Gastrocnemius medialis (tissue), 4 donors: ENCODE measurements around the gene VWA3B.

Source experiments
- CTCF ChIP-seq, 5 experiments: fragments of 450-650 bp in 3 of 5; fragments of 200-600 bp in 2 of 5; sonication (generic) in 2 of 5; IDR thresholded peaks in 4 of 5; conservative IDR thresholded peaks in 1 of 5; 1 replicate in 4 of 5; 2 replicates in 1 of 5; pipeline ENCODE4 v1.5.1; 2016 to 2019; ENCODE audit warnings: antibody characterized with exemption in 5 of 5, mild to moderate bottlenecking in 3 of 5, moderate library complexity in 3 of 5
- POLR2A ChIP-seq, 2 donors: fragments of 450-650 bp; IDR thresholded peaks; one replicate each; pipeline ENCODE4 v1.6.1; 2017; ENCODE audit warnings: antibody characterized with exemption in 2 of 2, mild to moderate bottlenecking in 2 of 2, moderate library complexity in 2 of 2

- TF ChIP-seq CTCF (IDR thresholded peaks at IDR 0.05 in 4 of 5, conservative IDR thresholded peaks at IDR 0.05 in 1 of 5) (no peak), POLR2A (IDR thresholded peaks at IDR 0.05) (no peak)
Measured at GRCh38 chr2:98313492-98314250, 226.7 kb downstream of the VWA3B start.
